Stimulated activated CD4-positive, alpha-beta T cell treated with anti-CD3 and anti-CD28 coated beads, Interleukin-4, amount 100 ng/mL, for 1 hour (primary cell): ENCODE results near the gene GRK4.
"Not testable (repeated sequence)": the region's sequence is repeated elsewhere in the genome, so short reads cannot be mapped to it uniquely, and the experiment has no call there.

ENCODE experiments used
- DNase-seq: peaks from one replicate; pipeline ENCODE4 v3.0.0-alpha.2; 2020

GRK4 gene

GRCh38 chr4:2962614-2963174 is 677 bp upstream of the GRK4 start:
- DNase-seq: no peak

- no peak for DNase-seq
These were observed 648 bp downstream of the GRK4 start for GRCh38 chr4:2963966-2964471.

- no peak for DNase-seq
These were observed 1.4 kb downstream of the GRK4 start for GRCh38 chr4:2964706-2965258.

GRCh38 chr4:2965262-2965661 is 1.9 kb downstream of the GRK4 start:
- no peak for DNase-seq

- no peak for DNase-seq
These were observed 5.0 kb downstream of the GRK4 start for GRCh38 chr4:2968381-2968780.

- DNase-seq: no peak
These were observed 7.9 kb downstream of the GRK4 start for GRCh38 chr4:2971275-2971674.

- no peak for DNase-seq
These were observed 14.1 kb downstream of the GRK4 start for GRCh38 chr4:2977211-2978088.

- DNase-seq: no peak
These were observed 18.0 kb downstream of the GRK4 start for GRCh38 chr4:2981256-2981819.

GRCh38 chr4:2982012-2982411 is 18.6 kb downstream of the GRK4 start:
- no peak for DNase-seq

- not testable (repeated sequence) for DNase-seq
These were observed 20.3 kb downstream of the GRK4 start for GRCh38 chr4:2983715-2984114.

GRCh38 chr4:2991243-2991642 is 27.9 kb downstream of the GRK4 start:
- DNase-seq: no peak

GRCh38 chr4:2994917-2995316 is 31.5 kb downstream of the GRK4 start:
- no peak for DNase-seq

GRCh38 chr4:2995546-2996265 is 32.3 kb downstream of the GRK4 start:
- no peak for DNase-seq

GRCh38 chr4:2996415-2996814 is 33.0 kb downstream of the GRK4 start:
- no peak for DNase-seq

- no peak for DNase-seq
These were observed 44.4 kb downstream of the GRK4 start for GRCh38 chr4:3007724-3008123.

GRCh38 chr4:3009422-3009821 is 46.1 kb downstream of the GRK4 start:
- no peak for DNase-seq

- no peak for DNase-seq
These were observed 47.2 kb downstream of the GRK4 start for GRCh38 chr4:3010577-3010976.

- no peak for DNase-seq
These were observed 47.6 kb downstream of the GRK4 start for GRCh38 chr4:3010998-3011397.

- DNase-seq: no peak
These were observed 48.3 kb downstream of the GRK4 start for GRCh38 chr4:3011456-3012220.

- DNase-seq: no peak
These were observed 50.0 kb downstream of the GRK4 start for GRCh38 chr4:3013323-3013722.

- DNase-seq: no peak
These were observed 50.5 kb downstream of the GRK4 start for GRCh38 chr4:3013839-3014350.

GRCh38 chr4:3016961-3017360 is 53.6 kb downstream of the GRK4 start:
- no peak for DNase-seq
